Amniotic stem cell (primary cell): Measurements from ENCODE around the gene AMACR.
"Not testable (repeated sequence)": the region's sequence is repeated elsewhere in the genome, so short reads cannot be mapped to it uniquely, and the experiment has no call there.

Experiments used
- DNase-seq: peaks from one replicate; lab custom pipeline; 2025; lab: John Stamatoyannopoulos, UW

AMACR gene

DNA sequence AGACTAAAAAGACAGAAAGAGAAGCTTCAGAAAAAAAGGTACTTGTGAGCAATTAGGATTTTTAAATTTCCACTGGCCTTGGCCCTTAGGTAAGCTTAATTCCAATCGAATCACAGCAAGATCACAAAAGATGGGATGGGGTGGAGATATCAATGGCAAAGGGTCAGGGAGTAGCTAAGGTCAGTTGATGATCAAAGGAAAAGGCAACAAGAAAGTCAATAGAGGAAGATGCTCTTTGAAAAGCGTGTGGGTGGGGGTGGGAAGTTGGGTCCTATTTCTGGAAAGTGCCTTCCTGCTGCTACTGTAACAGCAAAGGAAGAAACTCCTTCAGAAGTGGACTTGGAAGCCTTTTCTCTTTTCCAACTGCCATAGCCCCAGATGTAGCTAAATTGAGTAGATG, 27.9 kb upstream of the AMACR start:
- no peak for DNase-seq

- DNase-seq: no peak
Measured at GRCh38 chr5:34034534-34035327, 26.9 kb upstream of the AMACR start.

DNA sequence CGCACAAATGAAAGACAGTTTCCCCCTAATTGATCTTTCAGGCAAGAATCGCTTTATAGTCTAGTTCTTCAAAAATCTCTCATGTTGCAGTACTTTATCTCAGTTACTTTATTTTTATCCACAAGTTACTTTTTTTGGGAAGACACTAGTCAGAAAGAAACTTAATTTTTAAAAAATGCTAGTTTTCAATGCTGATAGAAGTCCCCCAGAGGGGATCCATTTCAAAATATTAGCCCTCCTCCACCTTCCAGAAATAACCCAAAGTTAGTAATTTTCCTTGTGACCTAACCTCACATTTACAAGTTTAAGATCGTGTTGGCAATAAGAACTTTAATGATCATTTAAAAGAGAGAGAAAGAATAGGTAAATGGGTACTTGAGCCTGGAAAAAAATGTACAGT, 24.1 kb upstream of the AMACR start:
- no peak for DNase-seq

DNA sequence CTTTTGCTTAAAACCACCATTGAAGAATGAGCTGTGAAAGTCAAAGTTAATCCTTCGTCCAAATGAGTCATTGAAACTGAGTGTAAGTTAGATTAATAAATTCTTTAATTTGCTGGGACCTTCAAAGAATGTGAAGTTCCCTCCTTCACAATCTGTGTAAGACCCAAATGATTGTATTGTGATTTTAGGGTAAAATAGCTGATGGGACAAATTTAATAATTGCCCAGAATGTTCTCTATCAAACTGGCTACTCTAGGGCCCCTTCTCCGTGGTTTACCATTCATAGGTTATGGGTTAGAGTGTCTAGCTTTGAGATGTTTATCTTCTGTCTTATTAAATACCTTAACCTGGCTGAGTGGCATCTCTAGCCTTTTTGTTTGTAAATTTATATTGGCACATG, 23.3 kb upstream of the AMACR start:
- no peak for DNase-seq

- not testable (repeated sequence) for DNase-seq
Measured at GRCh38 chr5:34030585-34030984, 22.7 kb upstream of the AMACR start.

GRCh38 chr5:34030048-34030447, 22.2 kb upstream of the AMACR start:
- DNase-seq: no peak

GRCh38 chr5:34028349-34028748, 20.5 kb upstream of the AMACR start:
- DNase-seq: no peak

DNA sequence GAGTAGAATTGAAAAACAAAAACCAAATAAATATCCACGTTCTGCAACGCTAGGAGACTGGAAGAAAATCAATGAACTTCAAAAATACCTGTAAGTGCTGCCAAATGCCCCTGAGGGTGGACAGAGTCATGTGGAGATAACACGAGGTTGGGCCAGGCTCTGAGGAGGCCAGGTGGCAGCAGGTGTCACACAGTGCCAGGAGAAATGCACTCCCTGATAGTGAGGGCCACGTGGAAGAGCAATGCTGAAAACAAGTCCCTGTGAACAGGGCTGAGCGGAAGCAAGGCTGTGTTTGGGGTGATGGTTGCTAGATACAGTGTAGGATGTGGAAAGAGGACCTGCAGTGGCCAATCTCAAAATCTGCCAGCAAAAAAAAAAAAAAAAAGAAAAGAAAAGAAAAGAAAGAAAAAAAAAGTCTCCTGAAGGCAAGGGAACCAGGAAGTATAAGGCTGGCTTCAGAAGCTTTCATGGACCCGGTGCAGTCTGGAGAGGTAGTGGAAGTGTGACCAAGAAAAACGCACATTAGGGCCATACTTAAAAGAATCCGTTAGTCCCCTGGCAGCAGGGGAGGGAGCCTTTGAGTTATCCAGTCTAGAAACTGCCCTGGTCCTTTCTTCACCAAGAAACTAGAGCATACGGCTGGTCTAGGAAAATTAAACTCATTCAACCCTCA, 18.4 kb upstream of the AMACR start:
- no peak for DNase-seq

- no peak for DNase-seq
Measured at GRCh38 chr5:34022121-34022705, 14.4 kb upstream of the AMACR start.

- no peak for DNase-seq
Measured at GRCh38 chr5:34021334-34021733, 13.5 kb upstream of the AMACR start.

- DNase-seq: no peak
Measured at GRCh38 chr5:34020726-34021125, 12.9 kb upstream of the AMACR start.

DNA sequence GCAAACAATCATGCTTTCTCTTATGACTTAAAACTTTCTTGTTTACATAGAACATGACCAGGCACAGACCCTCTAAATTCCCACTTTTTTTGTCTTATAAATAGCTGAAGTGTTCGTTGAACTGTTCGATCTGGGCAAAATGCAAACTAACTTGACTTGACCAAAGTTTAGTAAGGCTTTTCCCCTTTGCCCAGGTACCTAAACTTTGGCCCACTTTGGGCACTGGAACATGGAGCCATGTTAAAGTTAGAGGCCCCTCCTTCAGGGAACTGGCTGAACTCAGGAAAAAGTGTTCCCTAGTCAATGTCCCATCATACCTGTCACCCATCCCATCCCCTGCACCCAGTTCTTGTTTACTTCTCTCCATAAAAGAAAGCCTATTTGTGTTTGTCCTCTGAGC, 9.4 kb upstream of the AMACR start:
- DNase-seq: no peak

- no peak for DNase-seq
Measured at GRCh38 chr5:34016750-34017149, 8.9 kb upstream of the AMACR start.

- DNase-seq: no peak
Measured at GRCh38 chr5:34016222-34016621, 8.4 kb upstream of the AMACR start.

DNA sequence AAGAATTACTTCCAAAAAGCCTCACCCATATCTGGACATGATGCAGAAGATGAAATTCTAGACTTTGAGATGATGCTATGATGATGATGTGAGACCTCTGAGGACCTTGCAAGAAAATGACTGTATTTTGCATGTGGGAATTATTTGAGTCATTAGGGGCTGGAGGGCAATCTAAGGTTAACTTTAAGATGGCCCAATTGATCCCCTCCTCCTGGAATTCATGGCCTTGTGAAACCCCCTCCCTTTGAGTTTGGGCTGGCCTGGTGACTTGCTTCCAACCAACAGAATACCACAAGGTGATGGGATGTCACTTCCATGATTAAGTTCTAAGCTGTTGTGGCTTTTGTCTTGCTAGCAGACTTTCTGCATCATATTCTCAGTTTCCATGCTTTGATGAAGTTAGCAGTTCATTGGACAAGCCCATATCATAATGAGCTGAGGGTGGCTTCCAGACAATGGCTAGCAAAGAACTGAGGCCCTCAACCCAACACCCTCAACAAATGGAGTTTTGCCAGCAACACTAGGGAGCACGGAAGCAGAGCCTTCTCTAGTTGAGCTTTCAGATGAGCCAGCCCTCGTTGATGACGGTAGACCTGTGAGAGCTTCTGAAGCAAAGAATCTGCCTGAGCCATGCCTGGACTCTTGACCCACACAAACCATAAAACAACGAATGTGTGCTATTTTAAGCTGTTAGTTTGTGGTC, 7.4 kb upstream of the AMACR start:
- DNase-seq: no peak

- no peak for DNase-seq
Measured at GRCh38 chr5:34014626-34015025, 6.8 kb upstream of the AMACR start.

- DNase-seq: no peak
Measured at GRCh38 chr5:34013547-34013946, 5.7 kb upstream of the AMACR start.

GRCh38 chr5:34012791-34013190, 4.9 kb upstream of the AMACR start:
- no peak for DNase-seq

GRCh38 chr5:34011536-34011935, 3.7 kb upstream of the AMACR start:
- DNase-seq: no peak

GRCh38 chr5:34010146-34010545, 2.3 kb upstream of the AMACR start:
- DNase-seq: not testable (repeated sequence)

GRCh38 chr5:34009610-34010009, 1.8 kb upstream of the AMACR start:
- DNase-seq: no peak

- no peak for DNase-seq
Measured at GRCh38 chr5:34008802-34009201, 952 bp upstream of the AMACR start.

GRCh38 chr5:34007201-34007620, 639 bp downstream of the AMACR start:
- no peak for DNase-seq
